ENCODE measurements around the gene ESRRB.
A peak's percentile ranks its signal among the peaks of the same experiment; 100 is the strongest.

The ESRRB gene

DNA sequence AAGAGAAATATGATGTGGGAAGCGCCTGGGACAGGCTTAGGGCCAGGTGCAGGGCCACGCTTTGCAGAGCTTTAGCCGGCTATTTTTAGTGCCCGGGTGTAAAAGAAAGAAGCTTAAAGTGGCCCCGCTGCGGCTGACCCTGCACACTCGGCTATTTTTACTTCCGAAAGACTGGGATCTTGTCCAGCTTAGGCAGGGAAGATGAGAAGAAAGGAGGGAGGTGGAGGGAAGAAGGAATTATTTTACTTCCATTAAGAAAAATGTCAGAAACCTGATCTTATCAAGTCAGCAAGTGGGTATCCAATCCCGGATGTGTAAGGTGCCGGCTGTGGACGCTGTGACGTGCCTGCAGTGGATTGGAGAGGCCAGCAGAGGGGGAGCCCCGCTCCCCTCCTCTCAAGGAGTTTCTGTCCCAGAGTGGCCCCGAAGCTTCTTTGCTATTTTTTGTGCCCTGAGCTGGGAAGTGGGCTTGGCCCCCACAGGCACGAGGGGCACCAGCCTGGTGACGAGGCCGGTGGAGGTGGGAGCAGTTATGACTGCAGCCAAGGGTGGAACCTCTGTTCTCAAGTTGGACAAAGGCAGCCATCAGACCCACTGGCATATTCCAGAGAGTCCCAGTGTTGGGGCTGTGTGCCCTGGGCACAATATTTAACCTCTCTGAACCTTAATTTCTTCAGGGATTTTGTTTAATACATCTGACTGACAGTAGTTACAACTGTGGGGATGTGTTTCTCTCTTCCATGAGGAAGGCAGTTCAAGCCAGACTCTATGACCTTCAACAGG, 97.7 kb downstream of the ESRRB start:
- no peak overlapping the region for H3K18ac ChIP-seq (ENCODE audit: low read length)
- DNase-seq: peak; percentile 50
- H2BK15ac ChIP-seq (replicated peaks; ENCODE audit: low read depth): no peak overlapping the region
- no peaks in the 10 kb centered on the region for H3K79me2 ChIP-seq (ENCODE audit: control insufficient read depth, insufficient read depth, low read length)
- H3K56ac ChIP-seq (ENCODE audit: low read length): peak overlapping the region; percentile 63
- H4K5ac ChIP-seq (ENCODE audit: low read length): no peak overlapping the region
- H3K27me3 ChIP-seq (ENCODE audit: insufficient read depth, low read length, poor library complexity): no peaks in the 10 kb centered on the region
- no peaks in the 10 kb centered on the region for H3K79me1 ChIP-seq (ENCODE audit: low read length)
- no peaks in the 10 kb centered on the region for H3K4me1 ChIP-seq (ENCODE audit: control insufficient read depth, low read depth, low read length)
- H3K27ac ChIP-seq (ENCODE audit: low read depth, low read length): no peak overlapping the region
- H2BK5ac ChIP-seq (ENCODE audit: low read length): no peak overlapping the region
- no peaks in the 10 kb centered on the region for H3K36me3 ChIP-seq (ENCODE audit: control insufficient read depth, insufficient read depth, low read length)
- no peak overlapping the region for H2BK120ac ChIP-seq (ENCODE audit: low read depth, low read length)
- H3K23ac ChIP-seq (ENCODE audit: low read length): no peak overlapping the region
- no peak overlapping the region for H2AK5ac ChIP-seq (ENCODE audit: low read length)
- H4K8ac ChIP-seq (ENCODE audit: low read depth, low read length): no peak overlapping the region
- no CpG with 5 or more reads among the region's 17 CpGs for WGBS (ENCODE audit: extremely low coverage, insufficient coverage, low lambda C conversion rate)
- no peak overlapping the region for H3K9ac ChIP-seq (ENCODE audit: low read length)
- H3K4me2 ChIP-seq (ENCODE audit: low read length): no peak overlapping the region
- H3K4me3 ChIP-seq (ENCODE audit: low read length): no peak overlapping the region
- H3K4ac ChIP-seq (ENCODE audit: low read depth, low read length): no peak overlapping the region

GRCh38 chr14:76480426-76480825, 104.5 kb downstream of the ESRRB start:
- H2BK5ac ChIP-seq (ENCODE audit: low read length): no peak overlapping the region
- DNase-seq: peak; percentile 80
- H3K4me3 ChIP-seq (ENCODE audit: low read length): no peak overlapping the region
- no CpG with 5 or more reads among the region's 1 CpG for WGBS (ENCODE audit: extremely low coverage, insufficient coverage, low lambda C conversion rate)
- H3K56ac ChIP-seq (ENCODE audit: low read length): no peak overlapping the region
- H4K5ac ChIP-seq (ENCODE audit: low read length): no peak overlapping the region
- no peak overlapping the region for H2AK5ac ChIP-seq (ENCODE audit: low read length)
- H3K4me1 ChIP-seq (ENCODE audit: control insufficient read depth, low read depth, low read length): no peaks in the 10 kb centered on the region
- H3K36me3 ChIP-seq (ENCODE audit: control insufficient read depth, insufficient read depth, low read length): no peaks in the 10 kb centered on the region
- no peak overlapping the region for H3K4me2 ChIP-seq (ENCODE audit: low read length)
- no peak overlapping the region for H3K9ac ChIP-seq (ENCODE audit: low read length)
- no peaks in the 10 kb centered on the region for H3K79me1 ChIP-seq (ENCODE audit: low read length)
- no peak overlapping the region for H2BK15ac ChIP-seq (replicated peaks; ENCODE audit: low read depth)
- no peak overlapping the region for H3K27ac ChIP-seq (ENCODE audit: low read depth, low read length)
- no peaks in the 10 kb centered on the region for H3K79me2 ChIP-seq (ENCODE audit: control insufficient read depth, insufficient read depth, low read length)
- H2BK120ac ChIP-seq (ENCODE audit: low read depth, low read length): no peak overlapping the region
- H3K23ac ChIP-seq (ENCODE audit: low read length): no peak overlapping the region
- H3K27me3 ChIP-seq (ENCODE audit: insufficient read depth, low read length, poor library complexity): no peaks in the 10 kb centered on the region
- no peak overlapping the region for H3K18ac ChIP-seq (ENCODE audit: low read length)
- H3K4ac ChIP-seq (ENCODE audit: low read depth, low read length): no peak overlapping the region
- no peak overlapping the region for H4K8ac ChIP-seq (ENCODE audit: low read depth, low read length)

- WGBS (ENCODE audit: extremely low coverage, insufficient coverage, low lambda C conversion rate): no CpG with 5 or more reads among the region's 5 CpGs
- Histone ChIP-seq H3K56ac (ENCODE audit: low read length) (no peak overlapping the region), H4K8ac (ENCODE audit: low read depth, low read length) (no peak overlapping the region), H3K79me1 (ENCODE audit: low read length) (no peaks in the 10 kb centered on the region), H2BK15ac (replicated peaks; ENCODE audit: low read depth) (no peak overlapping the region), H3K27me3 (ENCODE audit: insufficient read depth, low read length, poor library complexity) (no peaks in the 10 kb centered on the region), H3K4me2 (ENCODE audit: low read length) (no peak overlapping the region), H3K23ac (ENCODE audit: low read length) (no peak overlapping the region), H4K5ac (ENCODE audit: low read length) (no peak overlapping the region), H3K4me1 (ENCODE audit: control insufficient read depth, low read depth, low read length) (no peaks in the 10 kb centered on the region), H3K18ac (ENCODE audit: low read length) (no peak overlapping the region), H3K4ac (ENCODE audit: low read depth, low read length) (no peak overlapping the region), H2AK5ac (ENCODE audit: low read length) (no peak overlapping the region), H3K79me2 (ENCODE audit: control insufficient read depth, insufficient read depth, low read length) (no peaks in the 10 kb centered on the region), H2BK120ac (ENCODE audit: low read depth, low read length) (no peak overlapping the region), H2BK5ac (ENCODE audit: low read length) (no peak overlapping the region), H3K4me3 (ENCODE audit: low read length) (no peak overlapping the region), H3K9ac (ENCODE audit: low read length) (no peak overlapping the region), H3K36me3 (ENCODE audit: control insufficient read depth, insufficient read depth, low read length) (no peaks in the 10 kb centered on the region), H3K27ac (ENCODE audit: low read depth, low read length) (no peak overlapping the region)
- peak; percentile 33 for DNase-seq
Observed at GRCh38 chr14:76484355-76484754, 108.4 kb downstream of the ESRRB start.

GRCh38 chr14:76486251-76486743, 110.4 kb downstream of the ESRRB start:
- no peak overlapping the region for H2AK5ac ChIP-seq (ENCODE audit: low read length)
- H3K27ac ChIP-seq (ENCODE audit: low read depth, low read length): no peak overlapping the region
- DNase-seq: no peak
- H3K36me3 ChIP-seq (ENCODE audit: control insufficient read depth, insufficient read depth, low read length): no peaks in the 10 kb centered on the region
- no peaks in the 10 kb centered on the region for H3K79me1 ChIP-seq (ENCODE audit: low read length)
- no peaks in the 10 kb centered on the region for H3K79me2 ChIP-seq (ENCODE audit: control insufficient read depth, insufficient read depth, low read length)
- H3K9ac ChIP-seq (ENCODE audit: low read length): no peak overlapping the region
- H3K18ac ChIP-seq (ENCODE audit: low read length): no peak overlapping the region
- WGBS (ENCODE audit: extremely low coverage, insufficient coverage, low lambda C conversion rate): no CpG with 5 or more reads among the region's 7 CpGs
- no peaks in the 10 kb centered on the region for H3K27me3 ChIP-seq (ENCODE audit: insufficient read depth, low read length, poor library complexity)
- no peaks in the 10 kb centered on the region for H3K4me1 ChIP-seq (ENCODE audit: control insufficient read depth, low read depth, low read length)
- no peak overlapping the region for H2BK120ac ChIP-seq (ENCODE audit: low read depth, low read length)
- no peak overlapping the region for H3K4me3 ChIP-seq (ENCODE audit: low read length)
- H3K23ac ChIP-seq (ENCODE audit: low read length): no peak overlapping the region
- no peak overlapping the region for H3K4me2 ChIP-seq (ENCODE audit: low read length)
- no peak overlapping the region for H3K4ac ChIP-seq (ENCODE audit: low read depth, low read length)
- H4K8ac ChIP-seq (ENCODE audit: low read depth, low read length): no peak overlapping the region
- no peak overlapping the region for H2BK5ac ChIP-seq (ENCODE audit: low read length)
- H3K56ac ChIP-seq (ENCODE audit: low read length): no peak overlapping the region
- H4K5ac ChIP-seq (ENCODE audit: low read length): no peak overlapping the region
- H2BK15ac ChIP-seq (replicated peaks; ENCODE audit: low read depth): no peak overlapping the region

- Histone ChIP-seq H3K4me1 (ENCODE audit: control insufficient read depth, low read depth, low read length) (no peaks in the 10 kb centered on the region), H3K18ac (ENCODE audit: low read length) (no peak overlapping the region), H3K79me2 (ENCODE audit: control insufficient read depth, insufficient read depth, low read length) (no peaks in the 10 kb centered on the region), H2AK5ac (ENCODE audit: low read length) (no peak overlapping the region), H3K36me3 (ENCODE audit: control insufficient read depth, insufficient read depth, low read length) (no peaks in the 10 kb centered on the region), H2BK120ac (ENCODE audit: low read depth, low read length) (no peak overlapping the region), H4K8ac (ENCODE audit: low read depth, low read length) (no peak overlapping the region), H3K4me2 (ENCODE audit: low read length) (no peak overlapping the region), H3K4me3 (ENCODE audit: low read length) (no peak overlapping the region), H4K5ac (ENCODE audit: low read length) (no peak overlapping the region), H2BK5ac (ENCODE audit: low read length) (no peak overlapping the region), H3K4ac (ENCODE audit: low read depth, low read length) (no peak overlapping the region), H3K56ac (ENCODE audit: low read length) (no peak overlapping the region), H3K27ac (ENCODE audit: low read depth, low read length) (no peak overlapping the region), H3K27me3 (ENCODE audit: insufficient read depth, low read length, poor library complexity) (no peaks in the 10 kb centered on the region), H2BK15ac (replicated peaks; ENCODE audit: low read depth) (no peak overlapping the region), H3K23ac (ENCODE audit: low read length) (no peak overlapping the region), H3K79me1 (ENCODE audit: low read length) (no peaks in the 10 kb centered on the region), H3K9ac (ENCODE audit: low read length) (no peak overlapping the region)
- WGBS (ENCODE audit: extremely low coverage, insufficient coverage, low lambda C conversion rate): no CpG with 5 or more reads among the region's 4 CpGs
- DNase-seq: no peak
Observed at GRCh38 chr14:76488551-76488950, 112.6 kb downstream of the ESRRB start.

GRCh38 chr14:76489667-76490066, 113.7 kb downstream of the ESRRB start:
- H3K4ac ChIP-seq (ENCODE audit: low read depth, low read length): no peak overlapping the region
- no peak for DNase-seq
- H3K4me3 ChIP-seq (ENCODE audit: low read length): no peak overlapping the region
- WGBS (ENCODE audit: extremely low coverage, insufficient coverage, low lambda C conversion rate): no CpG with 5 or more reads among the region's 3 CpGs
- H3K36me3 ChIP-seq (ENCODE audit: control insufficient read depth, insufficient read depth, low read length): no peaks in the 10 kb centered on the region
- H3K4me2 ChIP-seq (ENCODE audit: low read length): no peak overlapping the region
- no peak overlapping the region for H3K23ac ChIP-seq (ENCODE audit: low read length)
- H4K5ac ChIP-seq (ENCODE audit: low read length): no peak overlapping the region
- H3K27me3 ChIP-seq (ENCODE audit: insufficient read depth, low read length, poor library complexity): no peaks in the 10 kb centered on the region
- H3K18ac ChIP-seq (ENCODE audit: low read length): no peak overlapping the region
- H3K56ac ChIP-seq (ENCODE audit: low read length): no peak overlapping the region
- no peak overlapping the region for H2BK120ac ChIP-seq (ENCODE audit: low read depth, low read length)
- H4K8ac ChIP-seq (ENCODE audit: low read depth, low read length): no peak overlapping the region
- H3K79me1 ChIP-seq (ENCODE audit: low read length): no peaks in the 10 kb centered on the region
- no peak overlapping the region for H3K9ac ChIP-seq (ENCODE audit: low read length)
- no peak overlapping the region for H2AK5ac ChIP-seq (ENCODE audit: low read length)
- no peak overlapping the region for H2BK5ac ChIP-seq (ENCODE audit: low read length)
- H3K79me2 ChIP-seq (ENCODE audit: control insufficient read depth, insufficient read depth, low read length): no peaks in the 10 kb centered on the region
- H3K4me1 ChIP-seq (ENCODE audit: control insufficient read depth, low read depth, low read length): no peaks in the 10 kb centered on the region
- no peak overlapping the region for H2BK15ac ChIP-seq (replicated peaks; ENCODE audit: low read depth)
- no peak overlapping the region for H3K27ac ChIP-seq (ENCODE audit: low read depth, low read length)

Measured in mesendoderm (in vitro differentiated cells).